Urothelium cell line (cell line): ENCODE data around the gene IFT57.

ENCODE experiments used
- DNase-seq: peaks from one replicate; pipeline ENCODE4 v3.0.0; 2011; ENCODE audit warnings: low spot score, mixed read lengths
- FAIRE-seq: peaks from 2 replicates; lab custom pipeline; 2011; peaks lifted over from hg19 to GRCh38; lab: Jason Lieb, UNC

IFT57 gene

DNA sequence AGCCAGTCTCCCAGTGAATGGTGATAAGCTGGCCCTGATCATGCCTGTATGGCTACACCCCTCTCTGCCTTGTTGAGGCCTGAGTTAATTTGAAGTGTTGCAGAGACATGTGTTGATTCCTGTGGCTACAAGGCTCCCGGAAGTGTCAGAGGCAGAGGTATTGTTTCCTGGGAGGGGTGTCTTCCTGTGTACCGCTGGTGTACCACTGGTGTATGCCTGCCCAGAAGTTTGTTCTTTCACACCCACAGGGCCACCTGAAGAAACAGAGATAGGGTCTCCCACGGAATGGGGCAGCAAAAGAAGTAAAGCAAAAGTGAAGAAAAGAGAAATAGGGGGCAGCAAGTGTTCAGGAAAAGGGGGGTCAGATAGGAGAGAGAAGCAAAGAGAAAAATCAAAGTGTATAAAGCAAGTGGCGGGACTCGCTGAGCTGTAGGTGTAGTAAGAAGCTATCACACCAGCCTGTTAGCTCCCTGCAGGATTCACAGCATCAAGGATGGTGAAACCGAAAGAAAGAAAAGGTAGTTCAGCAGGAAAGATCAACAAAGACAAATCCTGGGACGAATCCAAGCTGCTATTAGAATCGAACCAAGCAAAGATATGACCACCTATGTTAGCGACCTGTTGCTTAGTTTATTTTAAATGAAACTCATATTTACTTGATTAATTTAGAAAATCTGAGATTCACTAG lies 94.8 kb downstream of the IFT57 start:
- no peak for DNase-seq
- FAIRE-seq, result no peak

DNA sequence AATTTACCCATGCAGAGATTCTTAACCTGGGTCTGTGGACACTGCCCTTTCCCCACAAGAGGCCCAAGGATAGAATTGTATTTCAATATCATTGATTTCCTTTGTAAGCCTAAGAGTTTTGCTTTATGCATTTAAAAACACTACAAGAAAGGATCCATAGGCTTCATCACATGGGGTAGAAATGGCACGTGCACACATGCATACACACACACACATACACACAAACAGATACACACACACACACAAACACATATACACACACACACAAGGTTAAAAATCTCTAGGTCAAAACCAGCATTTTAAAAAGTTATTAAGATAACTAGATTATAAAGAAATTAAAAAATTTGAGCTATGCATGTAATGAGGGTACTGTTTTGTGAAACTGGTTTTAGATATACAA lies 95.9 kb downstream of the IFT57 start:
- DNase-seq, result no peak
- no peak for FAIRE-seq

DNA sequence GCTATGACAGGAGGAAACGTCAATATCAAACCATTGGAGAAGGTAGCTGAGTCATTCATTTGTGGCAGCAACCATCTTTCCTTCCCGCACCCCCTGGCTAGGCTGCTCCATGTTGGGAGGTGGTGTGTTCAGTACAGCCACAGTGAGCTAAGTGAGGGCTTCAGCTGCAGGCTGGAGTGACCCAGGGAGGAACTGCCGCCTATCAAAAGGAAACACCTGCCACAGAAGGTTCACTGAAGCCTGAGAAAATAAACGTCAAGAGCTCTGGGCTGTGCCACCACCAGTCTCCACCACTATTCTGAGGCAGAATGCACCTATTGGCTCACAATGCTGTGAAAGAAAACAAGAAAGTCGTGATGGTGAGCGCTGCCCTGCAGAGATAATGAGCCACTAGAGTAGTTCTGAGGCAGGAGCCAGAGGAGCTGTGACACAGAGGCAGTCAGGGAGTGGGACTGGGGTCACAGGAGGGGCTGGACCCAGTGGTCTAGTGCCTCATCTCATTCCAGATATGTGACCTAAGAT lies 96.6 kb downstream of the IFT57 start:
- FAIRE-seq (no peak), DNase-seq (no peak)

DNA sequence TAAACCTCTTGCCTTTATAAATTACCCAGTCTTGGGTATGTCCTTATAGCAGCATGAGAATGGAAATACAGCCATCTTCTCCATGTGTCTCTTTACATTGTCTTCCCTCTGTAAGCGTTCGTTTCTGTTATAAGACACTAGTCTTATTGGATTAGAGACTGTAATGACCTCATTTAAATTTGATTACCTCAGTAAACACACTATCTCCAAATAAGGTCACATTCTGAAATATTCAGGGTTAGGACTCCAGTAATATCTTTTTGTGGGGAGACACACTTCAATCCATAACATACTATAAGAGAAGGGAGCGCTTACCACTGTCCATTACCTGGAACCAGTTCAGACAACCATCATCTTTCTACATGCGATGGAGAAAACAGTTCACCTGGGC lies 97.1 kb downstream of the IFT57 start:
- DNase-seq, result no peak
- no peak for FAIRE-seq

DNA sequence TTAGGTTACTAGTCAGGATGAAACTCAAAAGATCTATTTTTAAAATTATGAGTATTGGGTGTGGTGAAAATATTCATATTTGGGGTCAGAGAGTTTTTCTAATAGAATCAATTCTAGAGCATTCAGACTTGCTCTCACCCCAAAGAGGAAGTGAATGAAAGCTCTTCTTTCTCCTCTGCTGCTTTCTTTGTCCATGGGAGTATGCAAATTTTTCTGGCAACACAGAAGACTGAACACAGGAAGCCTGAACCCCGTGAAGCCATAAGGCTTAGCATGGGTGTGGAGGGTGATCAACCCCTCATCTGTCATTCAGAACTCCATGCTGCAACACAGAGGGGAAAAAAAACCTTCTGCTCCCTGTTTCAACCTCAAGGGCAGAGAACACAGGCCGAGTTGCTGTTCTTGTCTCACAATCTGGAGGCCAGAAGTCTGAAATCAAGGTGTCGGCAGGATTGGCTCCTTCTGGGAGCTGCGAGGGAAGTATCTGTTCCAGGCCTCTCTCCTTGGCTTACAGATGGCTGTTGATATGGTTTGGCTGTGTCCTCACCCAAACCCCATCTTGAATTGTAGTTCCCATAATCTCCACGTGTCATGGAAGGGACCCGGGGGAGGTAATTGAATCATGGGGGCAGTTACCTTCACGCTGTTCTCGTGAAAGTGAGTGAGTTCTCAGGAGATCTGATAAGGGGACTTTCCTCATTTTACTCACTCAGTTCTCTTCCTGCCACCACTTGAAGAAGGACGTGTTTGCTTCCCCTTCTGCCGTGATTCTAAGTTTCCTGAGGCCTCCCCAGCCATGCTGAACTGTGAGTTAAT lies 97.7 kb downstream of the IFT57 start:
- no peak for FAIRE-seq

DNA sequence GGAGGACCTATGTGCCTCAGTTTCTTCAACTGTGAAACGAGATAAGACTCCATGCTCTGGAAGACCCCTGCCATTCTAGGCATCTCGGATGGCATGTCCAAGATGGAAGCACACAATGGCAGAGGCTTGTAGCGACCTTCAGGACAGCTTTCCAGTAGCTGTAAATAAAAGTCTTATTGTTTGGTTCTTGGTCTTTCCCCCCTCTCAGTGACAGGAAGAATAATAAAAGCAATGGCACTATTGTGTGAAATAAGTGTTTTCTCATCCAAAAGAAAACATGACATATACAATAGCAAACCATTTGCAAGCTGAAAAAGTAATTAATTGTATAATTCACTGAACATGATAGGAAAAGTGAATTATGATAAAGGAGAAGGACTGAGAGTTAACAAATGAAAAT lies 98.9 kb downstream of the IFT57 start:
- DNase-seq, result no peak
- no peak for FAIRE-seq

More for the DNA sequence above, 97.7 kb downstream of the IFT57 start:
- DNase-seq, result no peak

DNA sequence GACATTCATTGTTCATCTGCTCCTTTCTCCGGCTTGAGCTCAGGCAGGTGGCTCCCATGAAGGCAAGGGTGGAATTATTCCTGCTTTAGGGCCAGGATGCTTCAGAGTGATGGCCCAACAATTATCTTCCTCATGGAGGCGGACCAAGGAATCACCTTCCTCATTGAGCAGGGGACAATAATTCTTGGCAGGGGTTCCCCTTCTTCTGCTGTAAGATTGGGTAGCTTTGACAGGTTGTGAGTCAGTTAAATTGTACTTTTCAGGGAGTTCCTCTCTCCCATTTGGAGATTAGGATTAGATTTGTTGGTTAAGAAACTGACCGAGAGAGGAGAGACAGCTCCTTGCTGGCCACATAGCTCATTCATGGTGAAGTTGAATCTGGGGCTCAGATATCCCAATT lies 99.9 kb downstream of the IFT57 start:
- no peak for FAIRE-seq
- DNase-seq, result no peak

DNA sequence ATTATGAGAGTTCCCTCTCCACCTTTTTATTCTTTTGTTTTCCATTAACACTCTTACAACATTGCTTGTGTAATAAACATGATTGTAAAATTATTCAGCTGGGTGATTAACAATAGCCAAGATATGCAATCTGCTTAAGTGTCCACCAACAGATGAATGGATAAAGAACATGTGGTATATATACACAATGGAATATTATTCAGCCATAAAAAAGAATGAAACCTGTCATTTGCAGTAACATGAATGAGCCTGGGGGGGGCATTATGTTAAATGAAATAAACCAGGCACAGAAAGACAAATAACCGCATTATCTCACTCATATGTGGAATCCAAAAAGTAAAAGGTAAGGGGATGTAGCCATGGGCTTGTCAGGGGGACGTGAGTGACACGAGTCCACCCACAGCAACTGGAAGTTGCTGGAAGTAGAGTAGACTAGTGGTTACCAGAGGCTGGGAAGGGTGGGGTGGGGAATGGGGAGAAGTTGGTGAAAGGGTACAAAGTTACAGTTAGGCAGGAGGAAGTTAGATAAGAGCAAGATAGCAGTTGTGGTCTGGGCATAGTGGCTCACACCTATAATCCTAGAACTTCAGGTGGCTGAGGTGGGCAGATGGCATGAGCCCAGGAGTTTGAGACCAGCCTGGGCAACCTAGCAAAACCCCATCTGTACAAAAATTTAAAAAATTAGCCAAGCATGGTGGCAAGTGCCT lies 102.7 kb downstream of the IFT57 start:
- no peak for FAIRE-seq
- no peak for DNase-seq

DNA sequence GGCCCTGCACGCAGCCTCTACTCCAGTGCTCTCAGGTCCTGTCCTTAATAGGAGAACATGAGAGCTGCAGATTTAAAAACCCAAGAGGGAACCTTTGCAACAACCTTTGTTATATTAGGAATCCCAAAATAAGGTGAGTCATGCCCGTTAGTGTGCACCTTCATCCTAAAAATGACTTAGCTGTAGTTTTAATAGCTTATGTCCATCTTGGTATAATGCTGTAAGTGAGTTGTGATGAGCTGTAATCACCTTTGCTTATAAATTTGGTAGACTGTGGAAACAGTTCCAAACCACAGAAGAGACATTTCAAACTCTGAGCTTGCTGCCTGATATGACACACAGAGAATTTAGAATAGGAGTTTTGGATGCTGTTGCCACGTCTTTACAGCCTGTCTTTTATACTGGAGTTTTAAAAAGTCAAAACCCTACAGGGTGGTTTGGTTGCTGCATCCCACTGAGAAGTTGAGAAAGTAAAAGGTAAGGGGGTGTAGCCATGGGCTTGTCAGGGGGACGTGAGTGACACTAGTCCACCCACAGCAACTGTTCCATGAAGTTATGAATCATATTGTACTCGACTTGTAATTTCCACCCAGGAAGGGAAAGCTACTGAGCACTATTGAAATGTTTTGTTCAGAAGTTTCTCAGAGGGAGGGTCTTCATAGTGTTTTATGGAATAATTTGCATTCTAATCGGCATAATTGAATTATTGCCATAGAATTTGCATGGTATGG lies 104.0 kb downstream of the IFT57 start:
- no peak for DNase-seq
- no peak for FAIRE-seq

DNA sequence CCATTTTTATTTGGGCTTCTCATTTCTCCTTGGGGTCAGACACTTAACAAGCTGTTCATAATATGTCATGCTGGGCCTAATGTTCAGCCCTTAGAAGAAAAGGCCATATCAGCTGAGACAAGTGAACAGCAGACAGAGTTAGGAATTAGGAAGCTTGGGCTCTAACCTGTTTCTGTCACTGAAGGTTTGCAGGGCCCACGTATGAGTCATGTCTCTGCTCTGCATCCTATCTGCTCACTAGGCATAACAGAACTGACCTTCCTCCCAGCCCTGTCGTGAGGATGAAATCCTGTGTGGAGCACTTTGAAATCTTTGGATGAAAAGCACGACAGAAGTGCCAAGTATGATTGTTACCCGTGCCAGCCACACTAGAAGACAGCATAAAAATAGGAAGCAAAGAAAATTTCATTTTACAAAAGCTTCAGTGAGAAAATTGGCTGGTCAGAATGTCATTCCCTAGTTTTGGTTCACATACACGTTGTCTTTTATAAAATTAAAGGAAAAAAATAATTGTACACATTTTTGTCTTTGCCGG lies 104.9 kb downstream of the IFT57 start:
- FAIRE-seq (peak; percentile 42), DNase-seq (peak; percentile 26)

DNA sequence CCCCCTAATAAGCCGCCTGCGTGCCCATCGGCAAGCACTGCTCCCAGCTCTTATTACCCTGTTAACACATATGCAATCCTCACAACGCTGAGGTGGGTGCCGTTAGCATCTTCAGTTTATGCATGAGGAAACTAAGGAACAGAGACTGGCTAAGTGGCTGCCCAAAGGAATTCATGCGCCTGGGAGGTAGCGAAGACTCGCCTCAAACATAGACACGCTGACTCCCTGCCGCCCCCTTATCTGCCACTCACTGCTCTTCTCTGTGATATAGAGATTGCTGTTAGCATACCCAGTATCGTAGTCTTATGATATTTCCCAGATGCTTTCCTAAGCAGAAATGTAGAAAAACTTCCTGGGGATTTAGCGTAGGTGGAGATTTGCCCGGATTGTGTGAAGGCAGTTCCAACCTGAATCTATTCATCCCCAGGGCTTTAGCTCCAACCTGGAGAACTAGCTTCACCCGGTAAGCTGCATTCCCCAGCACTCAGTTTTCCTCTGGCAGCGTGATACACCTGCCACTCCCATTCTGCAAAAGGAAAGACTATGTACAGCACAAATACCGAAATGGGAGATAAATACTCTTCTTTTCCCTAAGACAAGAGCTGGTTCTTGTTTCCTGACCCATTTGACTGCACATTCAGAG lies 107.7 kb downstream of the IFT57 start:
- no peak for FAIRE-seq
- DNase-seq, result no peak

DNA sequence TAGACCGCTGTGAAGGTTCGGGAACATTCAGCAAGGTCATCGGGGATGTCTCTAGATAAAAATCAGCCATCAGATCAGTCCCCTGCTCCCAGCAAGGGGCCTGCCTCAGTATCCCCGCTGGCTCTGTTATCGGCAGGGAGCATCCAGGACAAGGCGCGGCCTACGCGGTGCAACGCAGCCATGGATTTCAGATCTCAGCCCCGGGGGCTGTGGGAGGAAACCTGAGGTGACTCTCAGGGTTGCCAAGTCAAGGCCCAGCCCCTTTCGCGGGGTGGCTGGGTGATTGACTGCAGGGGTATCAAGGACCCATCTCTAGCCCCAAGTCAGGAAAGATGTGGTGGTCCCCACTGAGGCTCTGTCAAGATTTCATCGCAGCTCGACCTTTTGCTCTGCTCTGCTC lies 108.2 kb downstream of the IFT57 start:
- FAIRE-seq (no peak), DNase-seq (no peak)

DNA sequence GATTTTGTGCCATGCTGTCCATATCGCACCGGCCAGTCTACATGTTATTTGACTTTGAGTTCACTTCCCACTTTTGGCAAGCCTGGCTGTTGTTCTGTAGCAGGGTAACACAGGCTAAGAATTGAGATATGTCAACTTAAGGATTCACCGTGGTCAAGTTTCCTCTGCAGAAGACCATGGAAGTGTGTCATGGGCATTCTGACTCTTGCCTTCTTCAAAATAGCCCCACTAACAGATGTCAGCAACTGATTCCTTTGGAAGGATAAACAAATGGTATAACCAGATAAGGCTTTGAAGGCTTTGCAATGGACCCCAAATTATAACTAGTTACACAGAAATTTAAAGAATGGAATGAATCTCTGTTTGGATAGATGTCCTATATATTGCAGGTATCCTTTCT lies 111.3 kb downstream of the IFT57 start:
- DNase-seq, result no peak
- peak; percentile 61 for FAIRE-seq
